ENCODE results near the gene CPSF7.

The CPSF7 gene

DNA sequence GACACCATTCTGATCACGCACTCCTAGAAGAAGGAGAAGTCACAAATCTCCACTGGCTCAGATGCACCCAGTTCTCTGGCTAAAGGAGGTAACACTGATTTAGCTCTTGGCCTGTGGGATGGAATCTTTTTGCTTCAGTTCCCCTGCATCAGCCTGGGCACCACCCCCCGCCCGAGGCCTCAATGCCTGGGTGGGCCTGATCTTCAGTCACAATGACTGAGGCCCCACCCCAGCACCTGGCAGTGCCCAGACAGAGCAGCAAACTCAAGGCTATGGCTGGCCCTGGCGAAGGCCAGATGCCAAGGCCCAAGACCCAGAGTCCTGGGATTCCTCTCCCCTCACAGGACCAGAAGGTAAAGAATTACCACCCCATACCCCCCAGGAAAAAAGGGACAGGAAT, 73.1 kb downstream of the CPSF7 start:
- Histone ChIP-seq H3K36me3 (ENCODE audit: insufficient read depth, low read length) (no peaks in the 10 kb centered on the region), H3K27me3 (ENCODE audit: insufficient read depth, low read length) (no peaks in the 10 kb centered on the region), H3K79me2 (ENCODE audit: control insufficient read depth, insufficient read depth, low read length, unreplicated experiment) (peaks cover 6% of the 10 kb centered on the region), H3K27ac (ENCODE audit: low read depth, low read length) (no peak overlapping the region), H3K4me3 (ENCODE audit: low read depth, low read length) (no peak overlapping the region), H3K4me1 (ENCODE audit: control insufficient read depth, insufficient read depth, low read length, unreplicated experiment) (peaks cover 7% of the 10 kb centered on the region), H2AFZ (ENCODE audit: low read length, unreplicated experiment) (no peak overlapping the region)

DNA sequence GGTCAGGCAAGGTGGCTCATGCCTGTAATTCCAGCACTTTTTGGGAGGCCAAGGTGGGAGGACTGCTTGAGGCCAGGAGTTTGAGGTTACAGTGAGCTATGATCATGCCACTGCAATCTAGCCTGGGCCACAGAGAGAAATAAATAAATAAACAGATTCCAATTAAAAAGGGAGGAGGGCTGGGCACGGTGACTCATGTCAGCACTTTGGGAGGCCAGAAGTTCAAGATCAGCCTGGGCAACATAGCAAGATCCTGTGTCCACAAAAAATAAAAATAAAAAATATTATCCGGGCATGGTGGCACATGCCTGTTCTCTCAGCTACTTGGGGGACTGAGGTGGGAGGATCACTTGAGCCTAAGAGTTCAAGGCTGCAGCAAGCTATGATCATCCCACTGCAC, 75.6 kb downstream of the CPSF7 start:
- no peak overlapping the region for H3K4me3 ChIP-seq (ENCODE audit: low read depth, low read length)
- no peak overlapping the region for H2AFZ ChIP-seq (ENCODE audit: low read length, unreplicated experiment)
- no peak overlapping the region for H3K27ac ChIP-seq (ENCODE audit: low read depth, low read length)
- H3K36me3 ChIP-seq (ENCODE audit: insufficient read depth, low read length): no peaks in the 10 kb centered on the region
- H3K79me2 ChIP-seq (ENCODE audit: control insufficient read depth, insufficient read depth, low read length, unreplicated experiment): no peaks in the 10 kb centered on the region
- H3K27me3 ChIP-seq (ENCODE audit: insufficient read depth, low read length): no peaks in the 10 kb centered on the region
- no peaks in the 10 kb centered on the region for H3K4me1 ChIP-seq (ENCODE audit: control insufficient read depth, insufficient read depth, low read length, unreplicated experiment)

DNA sequence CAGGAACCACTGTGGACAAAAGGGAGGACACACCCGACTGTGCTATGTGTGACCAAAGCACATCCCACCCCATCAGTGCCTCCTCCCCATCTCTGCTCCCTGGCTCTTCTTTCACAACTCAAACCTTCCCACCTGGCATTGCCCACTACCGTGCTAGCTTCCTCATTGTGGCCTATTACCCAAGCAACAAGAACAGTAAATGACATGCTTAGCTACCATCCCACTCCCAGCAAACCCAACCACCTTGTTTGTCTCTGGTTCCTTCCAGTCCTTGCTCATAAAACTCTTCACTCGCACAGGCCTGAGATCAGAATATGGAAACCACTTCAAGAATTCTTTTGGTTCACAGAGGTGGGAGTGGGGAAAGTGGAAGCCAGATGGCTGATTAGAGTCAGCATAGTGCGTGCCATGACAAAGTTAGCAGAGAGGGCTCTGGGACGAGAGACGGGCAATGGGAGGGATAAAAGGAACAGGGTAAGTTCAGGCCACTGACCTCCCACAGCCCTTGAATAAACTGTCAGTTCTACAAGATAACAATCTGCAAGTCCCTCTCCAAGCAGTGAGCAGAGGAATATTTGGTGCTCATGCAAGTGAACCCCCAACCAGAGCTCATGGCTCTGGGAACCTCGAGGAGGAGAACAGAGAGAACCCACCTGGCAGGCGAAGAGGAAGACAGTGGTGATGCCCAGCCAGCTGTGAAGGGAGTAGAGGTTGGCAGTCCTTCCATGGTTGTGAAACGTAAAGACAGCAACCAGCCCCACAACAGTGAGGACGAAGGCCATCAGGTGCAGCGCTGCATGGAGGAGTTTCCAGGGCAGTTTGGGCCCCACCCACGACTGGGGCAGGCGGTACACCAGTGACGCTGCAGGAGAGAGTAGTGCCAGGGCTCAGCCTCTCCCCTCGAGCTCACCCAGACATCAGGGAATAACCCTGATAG, 76.4 kb downstream of the CPSF7 start:
- no peaks in the 10 kb centered on the region for H3K36me3 ChIP-seq (ENCODE audit: insufficient read depth, low read length)

More for the DNA sequence above, 76.4 kb downstream of the CPSF7 start:
- no peak overlapping the region for H3K4me3 ChIP-seq (ENCODE audit: low read depth, low read length)
- no peak overlapping the region for H3K27ac ChIP-seq (ENCODE audit: low read depth, low read length)
- no peak overlapping the region for H2AFZ ChIP-seq (ENCODE audit: low read length, unreplicated experiment)
- H3K79me2 ChIP-seq (ENCODE audit: control insufficient read depth, insufficient read depth, low read length, unreplicated experiment): no peaks in the 10 kb centered on the region
- H3K4me1 ChIP-seq (ENCODE audit: control insufficient read depth, insufficient read depth, low read length, unreplicated experiment): peaks cover 4% of the 10 kb centered on the region
- H3K27me3 ChIP-seq (ENCODE audit: insufficient read depth, low read length): no peaks in the 10 kb centered on the region

Measured in ACC112 (cell line).